Measurements from ENCODE around the gene IKZF3.

Gene IKZF3

GRCh38 chr17:39835038-39835786 is 28.9 kb downstream of the IKZF3 start:
- peaks cover 8% of the 10 kb centered on the region for H3K27me3 ChIP-seq (ENCODE audit: insufficient read depth, low read length, poor library complexity)
- H4K20me1 ChIP-seq (ENCODE audit: insufficient read depth, low read length): no peaks in the 10 kb centered on the region
- H2AFZ ChIP-seq (ENCODE audit: low read depth, low read length): no peak overlapping the region
- DNase-seq (no peak), ATAC-seq (ENCODE audit: insufficient read depth, low read depth) (no peak)
- H3K4me3 ChIP-seq (ENCODE audit: low read depth in 1 of 2, low read length in 2 of 2): no peak overlapping the region
- no peak overlapping the region for H3K27ac ChIP-seq (ENCODE audit: low read length)
- no peak overlapping the region for H3K4me2 ChIP-seq (ENCODE audit: insufficient read depth, low read length)
- H3K4me1 ChIP-seq (ENCODE audit: insufficient read depth, low read length): no peaks in the 10 kb centered on the region
- H3K9ac ChIP-seq (ENCODE audit: low read depth, low read length): no peak overlapping the region
- H3K9me3 ChIP-seq (ENCODE audit: insufficient read depth, low read length, severe bottlenecking): peaks cover 4% of the 10 kb centered on the region
- no peaks in the 10 kb centered on the region for H3K36me3 ChIP-seq (ENCODE audit: insufficient read depth, low read length)
- H3K79me2 ChIP-seq (ENCODE audit: insufficient read depth, low read length): no peaks in the 10 kb centered on the region
- TF ChIP-seq EZH2 (IDR thresholded peaks at IDR 0.05; ENCODE audit: borderline replicate concordance, low read depth, low read length, severe bottlenecking) (no peak), CTCF (IDR thresholded peaks at IDR 0.05; ENCODE audit: borderline replicate concordance, extremely low read depth, low read length, poor library complexity, severe bottlenecking) (no peak)

GRCh38 chr17:39834017-39834416 is 30.1 kb downstream of the IKZF3 start:
- H3K4me1 ChIP-seq (ENCODE audit: insufficient read depth, low read length): no peaks in the 10 kb centered on the region
- peaks cover 4% of the 10 kb centered on the region for H3K9me3 ChIP-seq (ENCODE audit: insufficient read depth, low read length, severe bottlenecking)
- no peaks in the 10 kb centered on the region for H3K36me3 ChIP-seq (ENCODE audit: insufficient read depth, low read length)
- H3K27ac ChIP-seq (ENCODE audit: low read length): no peak overlapping the region
- H2AFZ ChIP-seq (ENCODE audit: low read depth, low read length): no peak overlapping the region
- no peak for DNase-seq
- no peak for ATAC-seq (ENCODE audit: insufficient read depth, low read depth)
- no peaks in the 10 kb centered on the region for H3K79me2 ChIP-seq (ENCODE audit: insufficient read depth, low read length)
- TF ChIP-seq EZH2 (IDR thresholded peaks at IDR 0.05; ENCODE audit: borderline replicate concordance, low read depth, low read length, severe bottlenecking): no peak
- TF ChIP-seq CTCF (IDR thresholded peaks at IDR 0.05; ENCODE audit: borderline replicate concordance, extremely low read depth, low read length, poor library complexity, severe bottlenecking): no peak
- no peaks in the 10 kb centered on the region for H4K20me1 ChIP-seq (ENCODE audit: insufficient read depth, low read length)
- H3K27me3 ChIP-seq (ENCODE audit: insufficient read depth, low read length, poor library complexity): peaks cover 11% of the 10 kb centered on the region
- no peak overlapping the region for H3K4me3 ChIP-seq (ENCODE audit: low read depth in 1 of 2, low read length in 2 of 2)
- H3K9ac ChIP-seq (ENCODE audit: low read depth, low read length): no peak overlapping the region
- H3K4me2 ChIP-seq (ENCODE audit: insufficient read depth, low read length): no peak overlapping the region

- H3K4me2 ChIP-seq (ENCODE audit: insufficient read depth, low read length): no peak overlapping the region
- H3K79me2 ChIP-seq (ENCODE audit: insufficient read depth, low read length): no peaks in the 10 kb centered on the region
- H3K36me3 ChIP-seq (ENCODE audit: insufficient read depth, low read length): no peaks in the 10 kb centered on the region
These were observed 32.5 kb downstream of the IKZF3 start for GRCh38 chr17:39831588-39831987.

More at GRCh38 chr17:39831588-39831987, 32.5 kb downstream of the IKZF3 start:
- no peak overlapping the region for H2AFZ ChIP-seq (ENCODE audit: low read depth, low read length)
- peaks cover 18% of the 10 kb centered on the region for H3K27me3 ChIP-seq (ENCODE audit: insufficient read depth, low read length, poor library complexity)
- H3K4me1 ChIP-seq (ENCODE audit: insufficient read depth, low read length): no peaks in the 10 kb centered on the region
- H3K9me3 ChIP-seq (ENCODE audit: insufficient read depth, low read length, severe bottlenecking): no peaks in the 10 kb centered on the region
- no peaks in the 10 kb centered on the region for H4K20me1 ChIP-seq (ENCODE audit: insufficient read depth, low read length)
- TF ChIP-seq CTCF (IDR thresholded peaks at IDR 0.05; ENCODE audit: borderline replicate concordance, extremely low read depth, low read length, poor library complexity, severe bottlenecking): no peak
- TF ChIP-seq EZH2 (IDR thresholded peaks at IDR 0.05; ENCODE audit: borderline replicate concordance, low read depth, low read length, severe bottlenecking): no peak
- DNase-seq (no peak), ATAC-seq (ENCODE audit: insufficient read depth, low read depth) (no peak)
- H3K27ac ChIP-seq (ENCODE audit: low read length): no peak overlapping the region
- no peak overlapping the region for H3K9ac ChIP-seq (ENCODE audit: low read depth, low read length)
- no peak overlapping the region for H3K4me3 ChIP-seq (ENCODE audit: low read depth in 1 of 2, low read length in 2 of 2)
